GM12891 (cell line): ENCODE data around the gene PIAS4.

Source experiments
- POLR2A ChIP-seq: IDR thresholded peaks from 2 replicates; pipeline ENCODE4 v1.6.1; 2011; ENCODE audit warnings: low read depth, low read length, control low read depth
- POLR2AphosphoS5 ChIP-seq: IDR thresholded peaks from 2 replicates; pipeline ENCODE4 v1.6.1; 2011; ENCODE audit warnings: low read depth, low read length, control low read depth
- POU2F2 ChIP-seq: IDR thresholded peaks from 2 replicates; pipeline ENCODE4 v1.6.1; 2011; ENCODE audit warnings: low read depth, mild to moderate bottlenecking, control low read depth, low read length, moderate library complexity
- TAF1 ChIP-seq: IDR thresholded peaks from 2 replicates; pipeline ENCODE4 v1.6.1; 2011; ENCODE audit warnings: low read depth, low read length, control low read depth

- TF ChIP-seq POLR2A (peak; percentile 13; the same call in 1 of the 2 replicates), TAF1 (no peak), POLR2AphosphoS5 (no peak), POU2F2 (no peak)
Measured at GRCh38 chr19:4062419-4063368, 55.2 kb downstream of the PIAS4 start.
